Stomach (tissue), 4 donors: Measurements from ENCODE around the gene EDEM3.

ENCODE experiments used
- POLR2A ChIP-seq, 4 donors: fragments of 450-650 bp; IDR thresholded peaks; one replicate each; pipeline ENCODE4 v1.6.1; 2016; ENCODE audit warnings: antibody characterized with exemption in 4 of 4, control low read depth in 2 of 4, mild to moderate bottlenecking in 1 of 4, moderate library complexity in 1 of 4
- TF ChIP-seq, protein P1 (sequence below), 7 experiments: fragments of 450-650 bp in 4 of 7; fragments of 200-600 bp in 3 of 7; sonication (generic) in 3 of 7; IDR thresholded peaks; one replicate each; pipeline ENCODE4 v1.5.1; 2016 to 2019; ENCODE audit warnings: antibody characterized with exemption in 7 of 7, control low read depth in 2 of 7, mild to moderate bottlenecking in 1 of 7

- TF ChIP-seq, protein P1, sequence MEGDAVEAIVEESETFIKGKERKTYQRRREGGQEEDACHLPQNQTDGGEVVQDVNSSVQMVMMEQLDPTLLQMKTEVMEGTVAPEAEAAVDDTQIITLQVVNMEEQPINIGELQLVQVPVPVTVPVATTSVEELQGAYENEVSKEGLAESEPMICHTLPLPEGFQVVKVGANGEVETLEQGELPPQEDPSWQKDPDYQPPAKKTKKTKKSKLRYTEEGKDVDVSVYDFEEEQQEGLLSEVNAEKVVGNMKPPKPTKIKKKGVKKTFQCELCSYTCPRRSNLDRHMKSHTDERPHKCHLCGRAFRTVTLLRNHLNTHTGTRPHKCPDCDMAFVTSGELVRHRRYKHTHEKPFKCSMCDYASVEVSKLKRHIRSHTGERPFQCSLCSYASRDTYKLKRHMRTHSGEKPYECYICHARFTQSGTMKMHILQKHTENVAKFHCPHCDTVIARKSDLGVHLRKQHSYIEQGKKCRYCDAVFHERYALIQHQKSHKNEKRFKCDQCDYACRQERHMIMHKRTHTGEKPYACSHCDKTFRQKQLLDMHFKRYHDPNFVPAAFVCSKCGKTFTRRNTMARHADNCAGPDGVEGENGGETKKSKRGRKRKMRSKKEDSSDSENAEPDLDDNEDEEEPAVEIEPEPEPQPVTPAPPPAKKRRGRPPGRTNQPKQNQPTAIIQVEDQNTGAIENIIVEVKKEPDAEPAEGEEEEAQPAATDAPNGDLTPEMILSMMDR (IDR thresholded peaks at IDR 0.05) = no peak
- TF ChIP-seq POLR2A (IDR thresholded peaks at IDR 0.05) = no peak
These were observed 61.6 kb downstream of the EDEM3 start for GRCh38 chr1:184693011-184693410.
